Pulmonary artery endothelial cell (primary cell): ENCODE data around the gene SEBOX. TPM values are rescaled to one million over a fixed set of nuclear protein-coding genes. Genes with fewer than 3 reads are reported as not detected.

Source experiments
- DNase-seq: peaks from one replicate; pipeline ENCODE4 v3.0.0-alpha.2; 2011; ENCODE audit warnings: low read depth, low spot score
- total RNA-seq: library from RNA; depleted of rRNA; stranded (reverse); fragments of >200 nt; gene quantifications from 2 replicates; pipeline ENCODE4 v1.2.3, GENCODE V29; 2014

SEBOX gene
- total RNA-seq, result not detected in 2 replicates

DNA sequence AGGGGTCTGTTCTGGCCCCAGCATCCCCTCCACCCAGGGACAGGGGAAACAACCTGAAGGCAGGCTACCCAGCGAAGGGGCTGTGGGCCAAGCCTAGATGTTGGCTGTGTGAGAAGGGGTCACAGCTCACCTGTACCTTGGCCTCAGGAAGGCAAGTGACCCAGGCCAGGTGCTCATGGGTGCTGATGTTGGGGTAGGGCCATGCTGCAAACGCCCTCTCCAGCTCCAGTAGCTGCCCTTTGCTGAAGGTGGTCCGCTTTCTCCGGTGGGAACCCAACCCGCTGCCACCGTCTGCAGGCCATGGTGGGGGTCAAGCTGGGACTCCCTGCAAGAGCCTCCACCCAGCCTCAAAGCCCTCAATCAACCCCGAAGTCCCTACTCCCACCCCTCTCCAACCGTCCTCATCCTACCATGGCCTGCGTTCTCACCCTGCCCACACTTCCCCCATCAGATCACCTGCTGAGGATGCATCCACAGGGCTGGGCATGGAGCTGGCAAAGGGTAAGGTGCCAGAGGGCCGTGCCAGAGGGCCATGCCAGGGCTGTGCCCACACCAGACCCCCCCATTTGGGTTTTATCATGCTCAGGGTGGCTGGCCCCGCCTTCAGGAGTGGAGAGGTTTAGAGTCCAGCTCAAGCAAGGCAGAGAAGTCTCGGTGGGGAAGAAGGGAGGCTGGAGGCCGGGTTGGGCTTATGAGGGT, at the start of gene SEBOX:
SEBOX (minus strand) TSS at position 535 of the 699 bp plus-strand sequence; CDS start at position 487, 48 bp downstream.
- DNase-seq, result no peak

GRCh38 chr17:28413804-28414203, 48.8 kb upstream of the SEBOX start:
- DNase-seq, result no peak

DNA sequence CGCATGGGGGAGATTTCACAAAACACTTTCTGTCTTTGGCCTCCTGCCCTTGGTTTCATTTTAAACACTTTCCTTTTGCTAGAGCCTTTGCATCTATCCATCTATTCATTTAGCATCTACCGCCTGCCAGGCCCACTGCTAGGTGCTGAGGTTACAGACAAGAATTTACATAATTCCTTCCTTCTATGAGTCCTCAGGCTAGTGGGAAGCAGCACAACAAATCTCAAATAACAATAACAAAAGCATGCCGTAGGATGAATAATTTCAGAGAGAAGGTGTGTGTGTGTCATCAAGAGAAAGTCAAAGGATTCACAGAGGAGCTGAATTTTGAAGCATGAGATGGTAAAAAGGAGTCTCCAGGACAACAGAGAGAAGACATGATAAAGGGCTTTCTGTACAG, 47.1 kb upstream of the SEBOX start:
- DNase-seq, result no peak

DNA sequence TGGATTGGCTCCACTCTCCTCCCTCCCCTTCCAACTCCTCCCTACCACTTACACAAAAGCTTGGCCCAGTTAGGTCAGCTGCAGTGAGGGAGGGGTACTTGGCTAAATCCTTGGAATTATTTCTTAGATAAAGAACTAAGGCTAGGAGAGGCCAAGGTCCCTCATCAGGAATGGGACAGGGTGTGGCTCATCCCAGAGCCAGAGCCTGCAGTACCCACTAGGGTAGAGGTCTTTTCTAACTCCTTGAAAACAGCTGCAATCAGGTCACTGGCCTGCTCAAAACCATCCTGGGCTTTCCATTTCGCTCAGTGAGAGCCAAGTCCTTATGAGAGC, 42.9 kb upstream of the SEBOX start:
- no peak for DNase-seq

DNA sequence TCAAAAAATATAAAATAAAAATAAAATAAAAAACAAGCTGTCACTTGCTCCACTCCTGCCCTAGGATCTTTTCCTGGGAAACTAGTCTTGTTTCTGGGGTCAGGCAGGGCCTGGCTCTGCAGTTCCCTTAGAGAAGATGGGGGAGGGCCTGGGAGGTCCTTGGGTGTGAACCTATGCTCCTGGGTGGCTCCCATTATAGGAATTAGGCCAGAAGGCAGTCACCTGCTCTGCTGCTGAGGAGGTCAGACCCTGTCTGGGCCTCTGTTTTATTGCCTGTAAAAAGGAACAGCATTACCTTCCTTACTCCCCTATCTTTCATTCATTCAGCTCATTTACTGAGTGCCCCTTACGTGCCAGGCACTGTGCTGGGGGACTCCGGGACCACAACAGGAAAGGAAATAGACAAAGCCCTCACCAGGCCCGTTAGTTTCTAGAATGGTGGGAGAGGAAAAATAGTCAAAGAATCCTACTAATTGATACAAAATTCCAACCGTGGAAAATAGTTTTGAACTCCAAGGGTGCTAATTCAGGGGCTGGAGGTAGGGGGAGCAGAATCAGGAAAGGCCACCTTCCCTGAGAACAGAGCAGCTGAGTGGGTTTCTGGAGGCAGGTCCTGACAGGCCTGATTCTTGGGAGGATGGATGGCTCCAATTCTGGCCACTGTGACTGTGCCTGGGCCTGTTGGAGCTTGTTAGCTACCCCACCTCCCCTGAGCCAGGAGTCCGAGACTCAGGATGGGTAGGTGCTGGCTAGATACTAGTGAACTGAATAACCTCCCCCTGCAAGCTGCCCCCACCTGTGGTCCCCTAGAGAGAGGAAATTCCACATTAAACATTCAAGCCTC, 42.4 kb upstream of the SEBOX start:
- DNase-seq, result no peak

GRCh38 chr17:28406473-28406814, 41.4 kb upstream of the SEBOX start:
- DNase-seq, result no peak

DNA sequence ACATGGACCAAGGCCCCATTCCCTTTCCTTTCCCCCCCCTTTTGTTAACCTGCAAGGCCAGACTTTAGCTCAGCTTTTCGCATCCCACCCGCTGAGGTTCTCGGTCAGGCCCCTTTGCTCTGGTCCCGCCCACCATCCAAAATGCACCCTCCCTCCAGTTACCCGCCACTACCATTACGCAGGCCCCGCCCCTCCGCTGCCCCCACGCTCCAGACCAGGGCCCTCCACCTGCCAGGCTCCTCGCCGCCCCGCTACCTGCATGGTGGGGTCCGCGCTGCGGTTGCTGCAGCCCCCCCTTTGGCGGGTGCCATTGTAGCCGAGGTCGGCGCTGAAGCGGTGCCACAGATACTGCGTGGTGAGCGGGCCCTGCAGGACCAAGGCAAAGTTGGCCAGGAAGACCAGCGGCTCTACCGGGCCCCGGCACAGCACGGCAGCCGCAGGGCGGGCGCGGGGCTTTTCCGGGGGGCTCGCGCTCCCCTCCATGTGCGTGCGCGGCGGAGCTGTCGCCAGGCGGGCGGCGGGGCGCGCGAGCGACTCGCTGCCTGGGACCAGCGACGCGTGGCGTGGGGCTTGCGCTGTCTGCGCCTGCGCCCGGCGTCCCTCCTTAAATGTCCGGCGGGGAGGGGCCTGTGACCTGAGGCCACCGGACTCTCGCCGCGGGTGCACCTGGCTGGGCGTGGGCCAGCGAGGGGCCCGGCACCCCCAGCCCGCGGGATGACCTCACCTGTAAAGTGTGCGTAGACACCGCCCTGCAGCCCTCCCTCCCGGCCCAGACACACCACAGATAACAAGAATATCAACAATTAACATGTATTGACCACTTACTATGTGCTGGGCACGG, 40.9 kb upstream of the SEBOX start, which contains the start of gene SLC46A1:
SLC46A1 (minus strand) TSS at position 581 of the 841 bp plus-strand sequence; CDS start at position 483, 98 bp downstream.
- no peak for DNase-seq

DNA sequence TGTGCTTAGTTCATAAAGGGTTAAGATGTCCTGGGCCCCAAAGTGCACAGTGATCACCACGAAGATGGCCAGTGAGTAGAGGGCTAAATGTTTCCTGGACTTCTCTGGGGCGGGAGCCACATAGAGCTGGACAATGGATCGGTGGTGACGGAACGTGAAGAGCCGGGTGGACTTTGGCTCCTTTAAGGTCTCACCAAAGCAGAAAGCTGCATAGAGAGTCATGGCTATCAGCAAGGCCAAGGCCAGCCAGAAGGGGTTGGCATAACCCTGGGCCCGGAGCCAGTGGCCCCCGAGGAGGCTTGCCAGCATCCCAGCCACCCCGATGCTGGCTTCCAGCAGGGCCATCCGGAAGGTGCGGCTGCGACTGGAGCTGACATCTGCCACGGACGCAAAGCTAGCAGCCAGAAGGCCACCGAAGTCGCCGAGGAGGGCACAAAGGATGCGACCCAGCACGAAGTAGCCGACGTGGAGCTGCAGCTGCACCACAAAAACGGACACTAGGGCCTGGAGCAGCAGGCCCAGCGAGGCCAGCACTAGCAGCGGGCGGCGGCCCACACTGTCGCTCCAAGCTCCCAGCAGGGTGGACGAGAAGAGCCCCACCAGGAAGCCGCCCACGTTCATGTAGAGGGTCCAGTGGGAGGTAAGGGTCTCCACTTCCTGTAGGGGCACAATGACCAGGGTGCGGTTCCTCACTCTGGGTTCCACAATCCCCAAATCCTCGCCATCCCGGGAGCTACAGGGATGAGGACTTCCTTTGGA, 40.0 kb upstream of the SEBOX start:
- no peak for DNase-seq

DNA sequence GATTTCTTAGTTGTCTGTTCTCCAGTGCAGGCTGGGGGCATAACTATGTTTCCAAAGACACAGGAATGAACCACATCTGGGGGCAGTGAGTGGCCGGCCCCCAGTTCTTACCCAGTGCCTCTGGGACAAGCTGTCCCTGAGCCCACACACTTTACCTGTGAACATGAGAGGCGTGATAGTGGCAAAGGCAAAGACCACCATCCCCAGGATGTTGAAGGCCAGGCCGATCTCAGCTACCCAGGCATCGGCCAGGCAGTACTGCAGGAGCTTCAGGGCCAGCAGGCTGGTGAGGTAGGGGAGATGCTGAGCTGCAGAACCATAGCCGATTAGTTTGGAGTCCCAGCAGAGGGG, 39.4 kb upstream of the SEBOX start:
- DNase-seq, result no peak

GRCh38 chr17:28404007-28404406, 39.0 kb upstream of the SEBOX start:
- no peak for DNase-seq

GRCh38 chr17:28402844-28403243, 37.8 kb upstream of the SEBOX start:
- DNase-seq, result no peak

DNA sequence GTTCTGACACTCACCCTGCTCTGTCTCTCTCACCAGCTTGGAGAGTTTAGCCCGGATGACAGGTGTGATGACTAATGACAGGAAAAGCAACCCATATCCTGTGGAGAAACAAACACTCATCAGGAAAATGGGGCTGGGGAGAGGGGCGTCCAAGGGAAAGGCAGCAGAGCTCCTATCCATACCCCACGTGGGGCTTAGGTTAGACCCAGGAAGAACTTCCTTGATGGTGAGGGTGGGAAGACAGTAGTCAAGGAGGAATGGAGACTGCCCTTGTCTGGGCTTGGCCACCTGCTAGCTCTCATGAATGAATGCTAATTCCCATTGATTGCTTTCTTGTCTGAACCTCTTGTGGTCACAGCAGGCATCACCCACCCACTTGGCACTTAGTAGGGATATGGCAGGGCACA, 37.2 kb upstream of the SEBOX start:
- DNase-seq, result no peak

- DNase-seq, result no peak
These were observed 34.8 kb upstream of the SEBOX start for GRCh38 chr17:28399808-28400207.

DNA sequence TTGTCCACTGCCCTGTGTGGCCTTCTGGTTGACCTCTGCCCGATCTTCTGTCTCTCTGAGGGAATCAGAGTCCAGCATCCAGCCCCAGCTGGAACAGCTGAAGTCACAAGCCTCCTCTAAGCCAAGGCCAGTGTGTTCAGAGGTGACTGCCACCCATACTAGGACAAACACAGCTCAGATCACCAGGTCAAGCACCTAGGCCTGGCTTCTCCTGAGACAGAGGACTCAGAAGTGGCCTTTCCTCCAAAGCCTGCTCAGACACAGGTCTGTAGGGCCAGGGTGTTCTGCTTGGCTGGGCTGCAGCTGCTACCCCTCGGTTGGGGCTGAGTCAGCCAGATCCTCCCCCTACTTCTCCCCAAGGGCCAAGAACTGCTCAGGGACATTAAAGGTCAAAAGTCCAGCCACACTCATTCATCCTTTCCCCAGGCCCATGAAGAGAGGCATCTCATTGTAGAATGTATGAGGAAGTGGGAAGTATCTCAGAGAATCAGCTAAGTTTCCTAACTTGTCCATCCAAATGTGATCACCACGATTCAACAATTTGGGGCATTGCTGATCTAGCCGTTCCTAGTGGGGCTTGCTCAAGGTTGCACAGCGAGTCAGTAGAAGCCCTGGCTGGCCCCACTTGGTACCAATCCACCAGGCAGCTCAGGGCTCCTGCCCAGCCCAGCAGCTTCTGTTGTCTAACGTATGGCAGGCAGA, 33.4 kb upstream of the SEBOX start:
- no peak for DNase-seq

- no peak for DNase-seq
These were observed 32.8 kb upstream of the SEBOX start for GRCh38 chr17:28397687-28398279.

- no peak for DNase-seq
These were observed 32.3 kb upstream of the SEBOX start for GRCh38 chr17:28397275-28397674.

DNA sequence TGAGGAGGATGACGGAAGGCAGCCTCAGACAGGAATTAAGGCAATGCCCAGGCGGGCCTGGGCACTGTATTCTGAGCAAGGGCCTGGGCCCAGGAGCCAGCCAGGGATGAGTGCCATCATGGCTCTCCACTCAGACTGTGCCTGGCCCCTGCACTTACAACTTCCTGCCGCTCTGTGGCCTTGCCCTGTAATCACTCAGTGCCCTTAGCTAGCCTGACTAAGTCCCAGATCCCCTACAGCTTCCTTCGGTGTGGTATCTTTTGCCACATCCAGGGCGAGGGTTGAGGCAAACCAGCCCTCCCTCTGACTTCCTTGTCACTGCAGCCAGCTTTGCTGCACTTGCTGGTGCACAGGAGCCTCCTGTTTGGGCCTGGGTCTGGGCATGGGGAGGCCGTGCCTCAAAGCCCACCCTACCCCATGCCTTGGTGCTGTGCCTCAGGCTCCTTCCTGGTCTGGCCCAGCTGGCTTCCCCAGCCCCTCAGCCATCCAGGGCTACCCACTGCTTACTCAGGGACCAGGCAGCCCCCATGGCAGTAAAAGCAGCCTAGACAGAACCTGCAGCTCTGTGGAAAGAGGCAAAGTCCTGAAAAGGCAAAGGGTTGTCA, 31.7 kb upstream of the SEBOX start:
- no peak for DNase-seq

DNA sequence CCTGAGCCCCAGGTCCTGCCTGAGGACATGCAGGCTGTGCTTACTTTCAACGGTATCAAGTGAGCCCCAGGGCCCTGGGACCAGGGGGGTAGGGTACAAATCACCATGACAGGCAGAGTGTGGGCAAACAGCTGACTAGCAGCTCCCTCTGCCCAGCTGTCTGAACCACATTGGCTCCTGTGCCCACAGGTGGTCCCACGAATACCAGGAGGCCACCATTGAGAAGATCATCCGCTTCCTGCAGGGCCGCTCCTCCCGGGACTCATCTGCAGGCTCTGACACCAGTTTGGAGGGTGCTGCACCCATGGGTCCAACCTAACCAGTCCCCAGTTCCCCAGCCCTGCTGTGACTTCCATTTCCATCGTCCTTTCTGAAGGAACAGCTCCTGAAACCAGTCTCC, 31.0 kb upstream of the SEBOX start:
- DNase-seq, result no peak

- no peak for DNase-seq
These were observed 30.4 kb upstream of the SEBOX start for GRCh38 chr17:28395426-28395825.
